ENCODE data around the gene ODR4. TPM values are rescaled to one million over a fixed set of nuclear protein-coding genes. Genes with fewer than 3 reads are reported as not detected.

ODR4 gene
- total RNA-seq (2014; rRNA removed; shearing (Covaris generic)): 23.1 and 29.6 TPM in 2 replicates

DNA sequence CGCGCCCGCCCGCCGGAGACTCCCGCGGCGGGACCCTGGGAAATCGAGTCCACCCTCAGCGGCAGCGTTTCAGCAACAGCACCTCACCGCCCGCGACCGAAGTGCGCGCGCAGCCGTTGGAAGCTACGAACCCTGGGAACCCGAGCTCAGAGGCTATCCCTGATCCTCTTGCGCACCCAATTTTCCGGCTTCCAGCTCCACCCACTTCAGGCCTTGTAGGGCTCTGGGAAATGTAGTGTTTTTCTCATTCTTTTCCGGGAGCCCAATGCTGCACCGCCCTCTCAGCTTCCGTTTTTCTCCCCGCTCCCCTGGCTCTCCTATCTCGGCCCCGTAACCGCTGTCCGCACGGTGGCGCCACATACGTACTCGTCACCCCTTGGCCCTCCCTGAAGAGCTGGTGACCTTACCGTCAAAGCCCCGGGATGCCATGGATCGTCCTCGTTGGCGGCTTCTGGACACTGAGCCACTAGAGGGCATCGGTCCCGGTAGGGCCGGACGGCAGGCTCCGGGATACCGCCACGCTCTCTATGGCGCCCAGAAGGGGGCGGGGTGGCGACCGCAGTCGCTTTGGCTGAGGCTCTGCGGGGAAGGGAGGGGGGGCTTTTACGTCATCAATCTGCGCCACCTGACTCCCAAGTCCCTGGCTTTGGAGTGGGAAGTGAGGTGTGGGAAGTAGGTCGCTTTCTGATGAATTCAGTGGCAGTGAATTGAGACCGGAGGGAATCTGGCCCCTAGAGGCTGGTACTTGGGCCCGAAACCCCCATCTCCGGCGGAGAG is at the start of gene ODR4, which contains the start of gene TPR:
ODR4 (plus strand) TSS at position 687 of the 777 bp plus-strand sequence. CDS start 3,948 bp downstream, outside the sequence.
TPR (minus strand) TSS at position 102 of the 777 bp plus-strand sequence. CDS start 225 bp downstream, outside the sequence.

DNA sequence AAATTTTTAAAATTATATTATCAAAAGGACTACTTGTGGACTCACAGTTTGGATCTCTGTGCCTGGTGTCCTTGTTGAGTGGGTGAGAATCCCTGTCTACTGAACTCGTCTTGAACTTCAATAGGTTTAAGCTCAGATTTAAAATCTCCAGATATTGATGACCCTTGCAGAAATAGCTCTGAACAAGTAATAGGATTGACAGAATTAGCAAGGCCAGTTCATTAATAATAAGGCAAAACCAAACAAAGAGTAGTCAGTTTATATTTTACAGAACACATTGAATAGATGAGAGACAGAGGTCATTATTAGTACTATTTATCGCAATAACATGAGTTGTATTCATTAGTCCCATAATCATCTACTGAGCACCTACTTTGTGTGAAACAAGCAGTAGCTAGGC is 85.4 kb downstream of the ODR4 start, which contains the start of gene PDC:
PDC (minus strand) TSS at position 101 of the 400 bp plus-strand sequence. CDS start 11,655 bp downstream, outside the sequence.

Other genes starting within 250 kb of the ODR4 start
- not detected in 2 replicates for gene PRG4, start 79.6 kb upstream of the ODR4 start, total RNA-seq (2014; rRNA removed; shearing (Covaris generic))
- gene TPR, start 585 bp upstream of the ODR4 start, total RNA-seq (2014; rRNA removed; shearing (Covaris generic)): 99.0 and 102 TPM in 2 replicates
- gene PDC, start 85.3 kb downstream of the ODR4 start, total RNA-seq (2014; rRNA removed; shearing (Covaris generic)): not detected in 2 replicates

All from A375 (cell line).